ENCODE results near the gene VHLL. TPM values are rescaled to one million over a fixed set of nuclear protein-coding genes. Genes with fewer than 3 reads are reported as not detected.

VHLL gene
- 0.26 TPM in 1 of 2 replicates, not detected in the other for total RNA-seq

DNA sequence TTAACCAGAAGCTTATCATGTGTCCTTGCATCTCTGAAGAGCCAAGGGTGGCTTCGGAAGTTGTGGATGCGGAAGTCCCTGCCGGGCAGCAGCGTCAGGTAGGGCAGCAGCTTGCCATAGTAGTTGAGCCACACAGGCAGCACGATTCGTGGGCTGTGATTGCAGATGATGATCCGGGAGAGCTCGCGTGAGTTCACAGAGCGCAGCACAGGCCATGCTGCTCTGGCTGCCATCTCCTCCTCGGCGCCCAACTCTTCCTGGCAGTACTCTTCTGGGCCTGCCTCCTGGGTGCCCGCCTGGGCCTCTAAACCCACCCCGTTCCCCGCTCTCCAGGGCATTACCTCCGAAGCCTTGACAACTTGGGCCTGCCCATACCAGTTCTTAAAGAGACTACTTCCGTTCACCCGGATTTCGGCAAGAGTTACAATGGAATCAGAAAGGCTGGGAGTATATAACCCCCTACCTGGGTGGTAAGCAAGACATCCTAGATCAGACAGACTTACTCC lies at the start of gene VHLL:
TSS of gene VHLL (minus strand) at position 456 of the 506 bp plus-strand sequence. CDS start at position 338, 118 bp downstream.

DNA sequence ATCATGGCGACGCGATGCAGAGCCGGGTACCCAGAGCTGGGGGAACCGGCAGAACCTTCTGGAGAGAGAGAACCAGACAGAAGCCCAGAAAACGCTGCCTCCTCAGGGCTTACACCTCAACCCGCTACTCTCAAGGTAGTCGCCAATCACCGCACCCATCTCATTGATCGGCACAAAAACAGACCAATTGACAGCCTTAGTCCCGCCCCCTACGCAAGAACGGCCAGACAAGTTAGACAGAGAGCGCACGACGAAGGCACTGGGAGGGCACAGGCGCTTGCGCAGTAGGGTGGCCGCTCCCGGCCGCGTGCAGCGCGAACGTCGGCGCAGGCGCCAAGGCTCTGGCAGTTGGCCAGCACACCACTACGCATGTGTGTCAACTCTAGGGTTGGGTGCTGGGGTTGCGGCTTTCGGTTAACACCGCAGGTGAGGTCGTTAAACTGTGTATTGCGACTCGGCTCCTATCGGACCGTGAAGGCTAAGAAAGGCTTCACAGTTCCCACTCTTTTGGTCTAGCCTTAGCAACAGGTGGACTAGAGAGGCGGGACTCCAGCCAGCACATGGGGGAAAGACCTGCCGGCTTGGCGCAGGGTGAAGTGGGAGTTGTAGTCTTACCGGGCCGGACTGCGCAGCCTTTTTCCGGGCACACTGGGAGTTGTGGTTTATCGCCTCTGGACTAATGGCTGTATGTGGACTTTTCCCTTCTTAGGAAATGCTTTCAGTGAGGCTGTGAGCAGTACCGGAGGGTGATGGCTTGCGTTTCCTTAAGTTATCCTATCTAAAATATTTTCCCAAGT lies 39.3 kb upstream of the VHLL start, which contains the start of the genes CCT3 and TSACC:
TSS of gene CCT3 (minus strand) at position 113 of the 797 bp plus-strand sequence. CDS start at position 5, 108 bp downstream.
TSS of gene TSACC (plus strand) at position 347 of the 797 bp plus-strand sequence. CDS start 1,232 bp downstream, outside the sequence.

DNA sequence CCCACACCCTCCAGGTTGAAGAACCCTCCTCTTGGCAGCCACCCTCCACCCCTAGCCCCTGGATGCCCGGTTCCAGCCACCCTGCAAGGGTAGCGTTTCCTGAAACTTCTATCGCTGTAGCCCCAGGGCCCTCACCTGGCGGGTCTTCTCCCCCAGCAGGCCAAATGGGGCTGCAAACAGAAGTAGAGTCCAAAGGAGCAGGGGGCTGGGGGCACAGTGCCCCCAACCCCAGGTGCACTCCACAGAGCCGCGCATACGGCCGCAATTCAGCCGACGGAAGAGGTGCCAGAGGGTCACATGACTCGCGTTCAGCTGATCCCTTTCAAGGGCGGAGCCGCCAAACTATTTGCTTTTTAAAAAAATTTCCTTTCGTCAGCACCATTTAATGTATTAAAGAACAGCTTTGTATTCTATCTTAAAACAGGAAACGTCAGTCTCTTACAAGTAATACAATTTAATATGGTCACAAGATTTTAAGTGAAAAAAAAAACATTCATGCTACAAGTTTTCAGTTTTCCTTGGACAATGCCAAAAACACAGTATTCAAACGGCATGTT lies 3.6 kb downstream of the VHLL start, which contains the start of gene GLMP:
TSS of gene GLMP (minus strand) at position 289 of the 557 bp plus-strand sequence. CDS start at position 255, 34 bp downstream.

DNA sequence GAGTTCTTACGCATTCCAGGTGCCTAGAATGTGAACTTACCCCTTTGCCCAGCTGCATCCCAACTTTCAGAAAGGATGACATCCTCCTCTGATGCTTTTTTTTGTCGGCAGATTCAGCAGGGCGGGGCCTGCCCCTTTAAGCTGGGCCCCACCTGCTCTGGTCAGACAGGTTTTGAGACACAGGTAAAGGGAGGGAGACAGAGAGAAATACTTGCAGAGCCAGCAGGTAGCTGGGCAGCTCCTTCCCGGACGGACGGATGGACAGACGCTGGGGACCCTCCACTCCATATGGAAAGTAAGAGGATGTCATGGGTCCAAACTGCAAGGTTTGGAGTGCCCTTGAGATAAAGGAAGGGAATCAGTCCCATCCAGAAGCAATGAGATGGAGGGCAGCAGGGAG lies 15.0 kb downstream of the VHLL start, which contains the start of gene TMEM79:
TSS of gene TMEM79 (plus strand) at position 214 of the 400 bp plus-strand sequence. CDS start 902 bp downstream, outside the sequence.

DNA sequence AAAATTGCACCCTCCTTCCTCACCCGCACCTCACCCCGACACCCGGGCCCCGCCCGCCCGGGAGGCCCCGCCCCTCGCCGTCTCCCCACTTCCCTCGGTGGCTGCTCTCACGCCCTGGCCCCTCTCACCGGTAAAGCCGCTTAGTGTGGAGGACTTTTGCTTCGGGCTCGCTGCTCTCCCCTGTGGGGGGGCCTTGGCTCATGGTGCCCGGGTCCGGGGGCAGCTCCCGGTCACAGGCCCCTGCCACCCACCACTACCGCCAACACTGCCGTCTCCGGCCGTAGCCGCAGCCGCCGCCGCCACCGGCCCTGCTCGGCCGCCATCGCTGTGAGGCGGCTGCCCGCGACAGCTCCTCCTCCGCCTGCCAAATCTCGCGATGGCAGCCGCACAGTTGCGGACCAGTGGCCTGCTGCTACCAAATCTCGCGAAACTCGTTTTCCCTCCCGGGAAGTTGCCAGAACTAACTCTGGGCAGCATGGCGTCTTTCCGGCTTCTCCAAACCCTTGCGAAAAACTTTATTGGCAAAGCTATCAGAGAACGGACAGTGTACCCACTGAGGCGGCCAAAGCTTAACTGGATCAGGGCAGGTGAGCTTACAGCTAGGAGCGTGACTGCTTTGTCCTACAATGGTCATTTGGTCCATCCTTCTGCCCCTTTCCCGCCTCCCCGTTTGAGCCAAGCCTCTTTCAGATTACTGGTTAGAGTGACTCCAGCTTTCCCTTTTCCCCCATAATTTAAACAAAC lies 16.5 kb downstream of the VHLL start, which contains the start of gene SMG5:
TSS of gene SMG5 (minus strand) at position 347 of the 744 bp plus-strand sequence. CDS start at position 202, 145 bp downstream.

Other genes with a start within 250 kb of the VHLL start
- gene UBQLN4, start 245.5 kb downstream of the VHLL start, total RNA-seq, result 9.8 and 11.6 TPM in 2 replicates
- 50.4 and 57.7 TPM in 2 replicates for gene LAMTOR2, start 244.5 kb downstream of the VHLL start, total RNA-seq
- gene RAB25, start 238.1 kb downstream of the VHLL start, total RNA-seq, result not detected in 2 replicates
- gene MEX3A, start 216.8 kb downstream of the VHLL start, total RNA-seq, result 0.40 and 0.50 TPM in 2 replicates
- gene LMNA, start 184.6 kb downstream of the VHLL start, total RNA-seq, result 2,412 and 2,559 TPM in 2 replicates
- gene SEMA4A, start 145.7 kb downstream of the VHLL start, total RNA-seq, result 3.0 and 6.8 TPM in 2 replicates
- 9.2 and 10.1 TPM in 2 replicates for gene SLC25A44, start 105.2 kb downstream of the VHLL start, total RNA-seq
- 28.5 and 29.5 TPM in 2 replicates for gene PMF1, start 86.3 kb downstream of the VHLL start, total RNA-seq
- gene BGLAP, start 57.1 kb downstream of the VHLL start, total RNA-seq, result 0.13 TPM in 1 of 2 replicates, not detected in the other
- gene PAQR6, start 51.3 kb downstream of the VHLL start, total RNA-seq, result 0.26 and 0.44 TPM in 2 replicates
- 31.1 and 35.0 TPM in 2 replicates for gene SMG5, start 16.5 kb downstream of the VHLL start, total RNA-seq
- 1.1 and 1.6 TPM in 2 replicates for gene TMEM79, start 15.0 kb downstream of the VHLL start, total RNA-seq
- gene GLMP, start 3.6 kb downstream of the VHLL start, total RNA-seq, result 67.9 and 83.3 TPM in 2 replicates
- gene CCT3, start 39.0 kb upstream of the VHLL start, total RNA-seq, result 291 and 402 TPM in 2 replicates
- gene TSACC, start 39.2 kb upstream of the VHLL start, total RNA-seq, result not detected in 2 replicates
- not detected in 2 replicates for gene RHBG, start 69.9 kb upstream of the VHLL start, total RNA-seq
- 6.3 and 13.2 TPM in 2 replicates for gene MEF2D, start 201.5 kb upstream of the VHLL start, total RNA-seq

Data from aortic smooth muscle cell (primary cell).